ENCODE results near the gene UCN3.

Gene UCN3

DNA sequence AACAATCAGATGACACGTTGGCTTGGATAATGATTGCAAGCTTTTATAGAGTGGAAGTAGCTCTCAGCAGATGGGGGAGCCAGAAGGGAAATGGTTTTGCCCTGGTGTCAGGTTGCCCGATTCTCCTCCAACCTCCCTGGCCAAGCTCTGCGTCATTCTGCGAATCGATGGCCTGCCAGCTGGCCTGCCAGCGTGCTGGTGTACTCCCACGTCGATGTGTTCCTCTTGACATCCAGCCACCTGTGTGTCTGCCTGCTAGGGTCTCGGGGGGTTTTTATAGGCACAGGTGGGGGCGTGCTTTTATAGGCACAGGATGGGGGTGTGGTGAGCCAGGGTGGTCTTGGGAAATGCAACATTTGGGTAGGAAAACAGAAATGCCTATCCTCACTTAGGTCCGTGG is 52.2 kb downstream of the UCN3 start:
- no peak overlapping the region for H3K4me3 ChIP-seq (ENCODE audit: low read depth, low read length)

DNA sequence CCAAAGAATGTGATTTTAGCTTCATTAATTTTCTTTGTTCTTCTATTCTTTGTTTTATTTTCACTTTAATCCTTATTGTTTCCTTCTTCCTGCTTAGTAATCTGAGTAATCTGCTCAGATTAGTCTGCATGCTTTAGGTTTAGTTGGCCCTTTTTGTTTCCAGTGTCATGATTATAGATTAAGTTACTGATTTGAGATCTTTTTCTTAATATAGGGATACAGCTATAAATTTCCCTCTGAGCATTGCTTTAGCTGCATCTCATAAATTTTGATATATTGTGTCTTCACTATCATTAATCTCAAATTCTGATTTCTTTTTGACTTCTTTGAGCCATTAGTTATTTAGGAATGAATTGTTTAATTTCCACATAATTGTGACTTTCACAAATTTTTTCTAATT is 53.8 kb downstream of the UCN3 start:
- Histone ChIP-seq H3K36me3 (peaks cover 6% of the 10 kb centered on the region; the same call in 1 of the 2 replicates), H3K9me3 (no peaks in the 10 kb centered on the region), H3K4me3 (ENCODE audit: low read depth, low read length) (no peak overlapping the region), H3K27me3 (no peaks in the 10 kb centered on the region), H3K4me1 (no peaks in the 10 kb centered on the region)
- TF ChIP-seq, protein P1, sequence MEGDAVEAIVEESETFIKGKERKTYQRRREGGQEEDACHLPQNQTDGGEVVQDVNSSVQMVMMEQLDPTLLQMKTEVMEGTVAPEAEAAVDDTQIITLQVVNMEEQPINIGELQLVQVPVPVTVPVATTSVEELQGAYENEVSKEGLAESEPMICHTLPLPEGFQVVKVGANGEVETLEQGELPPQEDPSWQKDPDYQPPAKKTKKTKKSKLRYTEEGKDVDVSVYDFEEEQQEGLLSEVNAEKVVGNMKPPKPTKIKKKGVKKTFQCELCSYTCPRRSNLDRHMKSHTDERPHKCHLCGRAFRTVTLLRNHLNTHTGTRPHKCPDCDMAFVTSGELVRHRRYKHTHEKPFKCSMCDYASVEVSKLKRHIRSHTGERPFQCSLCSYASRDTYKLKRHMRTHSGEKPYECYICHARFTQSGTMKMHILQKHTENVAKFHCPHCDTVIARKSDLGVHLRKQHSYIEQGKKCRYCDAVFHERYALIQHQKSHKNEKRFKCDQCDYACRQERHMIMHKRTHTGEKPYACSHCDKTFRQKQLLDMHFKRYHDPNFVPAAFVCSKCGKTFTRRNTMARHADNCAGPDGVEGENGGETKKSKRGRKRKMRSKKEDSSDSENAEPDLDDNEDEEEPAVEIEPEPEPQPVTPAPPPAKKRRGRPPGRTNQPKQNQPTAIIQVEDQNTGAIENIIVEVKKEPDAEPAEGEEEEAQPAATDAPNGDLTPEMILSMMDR (IDR thresholded peaks at IDR 0.05; ENCODE audit: low read depth, low read length): no peak
- no peak for DNase-seq

More for the DNA sequence above, 52.2 kb downstream of the UCN3 start:
- Histone ChIP-seq H3K27me3 (no peaks in the 10 kb centered on the region), H3K36me3 (peaks cover 6% of the 10 kb centered on the region; the same call in 1 of the 2 replicates), H3K4me1 (no peaks in the 10 kb centered on the region), H3K9me3 (no peaks in the 10 kb centered on the region)
- no peak for DNase-seq
- TF ChIP-seq, protein P1 (IDR thresholded peaks at IDR 0.05; ENCODE audit: low read depth, low read length): no peak

DNA sequence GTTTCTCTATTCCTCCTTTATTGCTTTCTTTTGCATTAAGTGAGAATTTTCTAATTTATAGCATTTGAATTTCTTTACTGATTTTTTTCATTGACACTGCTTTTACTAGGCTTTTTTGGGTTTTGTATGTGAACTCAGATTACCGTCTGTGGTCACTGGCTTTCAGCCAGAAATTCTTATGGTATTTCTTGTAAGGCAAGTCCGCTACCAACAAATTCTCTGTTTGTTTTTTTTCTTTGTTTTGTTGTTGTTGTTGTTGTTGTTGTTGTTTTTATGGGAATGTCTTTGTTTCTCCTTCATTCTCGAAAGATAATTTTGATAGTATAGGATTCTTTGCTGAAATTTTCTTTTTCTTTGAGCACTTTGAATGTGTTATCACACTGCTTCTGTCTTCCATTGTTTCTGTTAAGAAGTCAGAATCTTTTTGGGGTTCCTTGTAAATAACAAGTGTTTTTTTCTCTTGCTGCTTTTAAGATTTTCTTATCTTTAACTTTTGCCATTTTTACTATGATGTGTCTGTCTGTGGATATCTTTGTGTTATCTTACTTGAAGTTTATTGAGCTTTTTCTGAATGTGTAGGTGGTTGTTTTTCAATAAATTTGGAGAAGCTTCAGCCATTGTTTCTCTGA is 54.8 kb downstream of the UCN3 start:
- DNase-seq: no peak
- H3K9me3 ChIP-seq: no peaks in the 10 kb centered on the region
- peaks cover 6% of the 10 kb centered on the region; the same call in 1 of the 2 replicates for H3K36me3 ChIP-seq
- TF ChIP-seq, protein P1 (IDR thresholded peaks at IDR 0.05; ENCODE audit: low read depth, low read length): no peak
- H3K4me3 ChIP-seq (ENCODE audit: low read depth, low read length): no peak overlapping the region
- no peaks in the 10 kb centered on the region for H3K27me3 ChIP-seq
- no peaks in the 10 kb centered on the region for H3K4me1 ChIP-seq

DNA sequence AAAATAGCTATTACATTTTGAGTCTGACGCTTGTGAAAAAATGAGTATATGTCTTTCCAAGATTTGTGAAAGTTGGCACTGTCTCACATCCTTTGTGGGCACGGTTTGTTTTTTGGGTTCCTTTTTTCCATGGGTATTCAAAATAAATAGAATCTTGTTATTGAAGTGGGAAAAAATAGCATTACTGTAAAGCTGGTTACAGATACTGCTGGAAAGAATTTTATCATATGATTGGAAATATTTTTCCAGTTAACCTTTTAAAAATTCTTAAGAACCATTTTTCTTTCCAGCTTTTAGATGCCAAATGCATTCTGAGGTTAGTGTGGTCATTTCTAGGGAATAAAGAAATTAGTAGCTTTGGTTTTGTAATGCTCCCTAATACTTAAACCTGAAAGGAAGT is 59.0 kb downstream of the UCN3 start:
- no peaks in the 10 kb centered on the region for H3K27me3 ChIP-seq
- TF ChIP-seq, protein P1 (IDR thresholded peaks at IDR 0.05; ENCODE audit: low read depth, low read length): no peak
- no peak for DNase-seq
- H3K36me3 ChIP-seq: peaks cover 4% of the 10 kb centered on the region; the same call in 1 of the 2 replicates
- no peak overlapping the region for H3K4me3 ChIP-seq (ENCODE audit: low read depth, low read length)
- no peaks in the 10 kb centered on the region for H3K9me3 ChIP-seq
- H3K4me1 ChIP-seq: no peaks in the 10 kb centered on the region

All from BE2C (cell line).